ENCODE data around the gene TFDP2.

DNA sequence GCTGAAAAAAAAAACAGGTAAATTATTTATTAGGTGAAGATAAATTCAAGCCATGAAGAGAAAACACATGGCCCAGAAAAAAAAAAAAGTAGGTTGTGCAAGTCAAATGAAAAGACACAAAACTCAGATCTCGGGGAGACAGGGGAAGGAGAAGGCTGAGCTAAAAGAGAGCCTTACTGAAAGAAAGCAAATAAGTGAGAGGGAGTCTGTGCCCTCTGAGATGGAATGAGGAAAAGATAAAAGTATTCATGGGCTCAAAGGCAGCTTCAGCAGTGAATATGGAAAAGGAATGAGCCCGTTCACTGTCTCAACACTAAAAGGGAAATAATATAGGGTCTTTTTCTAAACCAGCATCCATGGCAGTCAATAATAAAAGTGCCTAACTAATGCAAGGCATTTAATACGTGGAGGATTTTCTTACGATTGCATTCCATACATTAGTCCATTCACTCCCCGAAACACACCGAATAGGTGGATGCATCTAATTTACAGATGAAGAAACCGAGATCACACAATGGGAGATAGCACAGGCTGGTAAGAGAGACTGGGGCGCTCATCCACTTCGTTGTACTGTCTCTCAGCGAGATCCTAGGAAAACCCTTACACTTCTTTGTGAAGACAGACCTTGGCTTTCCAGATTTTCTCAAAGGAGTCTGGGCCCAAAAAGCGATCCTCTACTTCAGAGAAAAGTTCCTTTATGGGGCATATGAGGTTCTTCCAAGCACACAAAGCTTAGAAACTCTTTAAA lies 1.1 kb downstream of the TFDP2 start:
- TF ChIP-seq, protein P1, sequence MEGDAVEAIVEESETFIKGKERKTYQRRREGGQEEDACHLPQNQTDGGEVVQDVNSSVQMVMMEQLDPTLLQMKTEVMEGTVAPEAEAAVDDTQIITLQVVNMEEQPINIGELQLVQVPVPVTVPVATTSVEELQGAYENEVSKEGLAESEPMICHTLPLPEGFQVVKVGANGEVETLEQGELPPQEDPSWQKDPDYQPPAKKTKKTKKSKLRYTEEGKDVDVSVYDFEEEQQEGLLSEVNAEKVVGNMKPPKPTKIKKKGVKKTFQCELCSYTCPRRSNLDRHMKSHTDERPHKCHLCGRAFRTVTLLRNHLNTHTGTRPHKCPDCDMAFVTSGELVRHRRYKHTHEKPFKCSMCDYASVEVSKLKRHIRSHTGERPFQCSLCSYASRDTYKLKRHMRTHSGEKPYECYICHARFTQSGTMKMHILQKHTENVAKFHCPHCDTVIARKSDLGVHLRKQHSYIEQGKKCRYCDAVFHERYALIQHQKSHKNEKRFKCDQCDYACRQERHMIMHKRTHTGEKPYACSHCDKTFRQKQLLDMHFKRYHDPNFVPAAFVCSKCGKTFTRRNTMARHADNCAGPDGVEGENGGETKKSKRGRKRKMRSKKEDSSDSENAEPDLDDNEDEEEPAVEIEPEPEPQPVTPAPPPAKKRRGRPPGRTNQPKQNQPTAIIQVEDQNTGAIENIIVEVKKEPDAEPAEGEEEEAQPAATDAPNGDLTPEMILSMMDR (IDR thresholded peaks at IDR 0.05): no peak
- no peak for TF ChIP-seq EZH2 (IDR thresholded peaks at IDR 0.05; ENCODE audit: borderline replicate concordance, insufficient read depth, low read depth, low read length, poor library complexity, severe bottlenecking)
